DMS153 (cell line): ENCODE measurements around the gene NSUN4.
"Not testable (repeated sequence)": the region's sequence is repeated elsewhere in the genome, so short reads cannot be mapped to it uniquely, and the experiment has no call there.

Experiments used
- DNase-seq: peaks from one replicate; lab custom pipeline; 2025; lab: John Stamatoyannopoulos, UW

Gene NSUN4

DNA sequence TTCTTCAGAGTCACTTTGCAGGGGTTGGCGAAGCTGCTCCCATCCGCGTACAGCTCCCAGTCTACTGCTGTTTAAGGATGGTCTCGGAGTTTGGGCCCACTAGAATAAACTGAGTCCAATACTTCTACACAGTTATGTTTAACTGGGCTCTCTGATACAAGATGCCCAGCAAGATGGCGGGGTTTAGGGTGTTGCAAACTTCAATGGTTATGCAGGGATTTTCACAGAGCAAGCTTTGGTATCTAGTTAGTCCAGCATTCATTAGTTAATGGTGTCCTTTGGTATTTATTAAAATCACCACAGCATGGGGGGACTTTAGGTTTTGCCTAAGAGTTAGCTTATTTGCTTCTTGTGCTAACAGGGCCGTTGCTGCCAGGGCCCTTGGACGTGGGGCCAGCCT, 12.4 kb upstream of the NSUN4 start:
- not testable (repeated sequence) for DNase-seq

DNA sequence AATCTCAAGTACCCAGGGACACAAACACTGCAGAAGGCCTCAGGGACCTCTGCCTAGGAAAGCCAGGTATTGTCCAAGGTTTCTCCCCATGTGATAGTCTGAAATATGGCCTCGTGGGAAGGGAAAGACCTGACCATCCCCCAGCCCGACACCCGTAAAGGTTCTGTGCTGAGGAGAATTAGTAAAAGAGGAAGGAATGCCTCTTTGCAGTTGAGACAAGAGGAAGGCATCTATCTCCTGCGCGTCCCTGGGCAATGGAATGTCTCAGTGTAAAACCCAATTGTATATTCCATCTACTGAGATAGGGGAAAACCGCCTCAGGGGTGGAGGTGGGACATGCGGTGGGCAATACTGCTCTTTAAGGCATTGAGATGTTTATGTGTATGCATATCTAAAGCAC, 10.8 kb upstream of the NSUN4 start:
- not testable (repeated sequence) for DNase-seq

DNA sequence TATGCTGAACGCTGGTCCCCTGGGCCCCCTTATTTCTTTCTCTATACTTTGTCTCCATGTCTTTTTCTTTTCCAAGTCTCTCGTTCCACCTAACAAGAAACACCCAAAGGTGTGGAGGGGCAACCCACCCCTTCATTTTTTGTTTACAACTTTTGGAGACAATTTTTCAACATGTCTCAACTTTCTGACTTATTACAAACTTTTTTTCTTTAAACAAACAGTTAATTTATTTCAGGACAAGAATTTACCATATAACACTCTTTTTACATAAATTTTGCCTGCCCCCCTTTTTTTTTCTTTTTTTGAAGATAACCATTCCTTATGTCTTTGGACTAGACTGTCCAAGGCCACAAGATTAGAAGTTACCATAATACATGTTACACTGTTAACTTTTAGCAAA, 10.2 kb upstream of the NSUN4 start:
- DNase-seq, result not testable (repeated sequence)

- not testable (repeated sequence) for DNase-seq
Observed at GRCh38 chr1:46331786-46332540, 8.6 kb upstream of the NSUN4 start.

DNA sequence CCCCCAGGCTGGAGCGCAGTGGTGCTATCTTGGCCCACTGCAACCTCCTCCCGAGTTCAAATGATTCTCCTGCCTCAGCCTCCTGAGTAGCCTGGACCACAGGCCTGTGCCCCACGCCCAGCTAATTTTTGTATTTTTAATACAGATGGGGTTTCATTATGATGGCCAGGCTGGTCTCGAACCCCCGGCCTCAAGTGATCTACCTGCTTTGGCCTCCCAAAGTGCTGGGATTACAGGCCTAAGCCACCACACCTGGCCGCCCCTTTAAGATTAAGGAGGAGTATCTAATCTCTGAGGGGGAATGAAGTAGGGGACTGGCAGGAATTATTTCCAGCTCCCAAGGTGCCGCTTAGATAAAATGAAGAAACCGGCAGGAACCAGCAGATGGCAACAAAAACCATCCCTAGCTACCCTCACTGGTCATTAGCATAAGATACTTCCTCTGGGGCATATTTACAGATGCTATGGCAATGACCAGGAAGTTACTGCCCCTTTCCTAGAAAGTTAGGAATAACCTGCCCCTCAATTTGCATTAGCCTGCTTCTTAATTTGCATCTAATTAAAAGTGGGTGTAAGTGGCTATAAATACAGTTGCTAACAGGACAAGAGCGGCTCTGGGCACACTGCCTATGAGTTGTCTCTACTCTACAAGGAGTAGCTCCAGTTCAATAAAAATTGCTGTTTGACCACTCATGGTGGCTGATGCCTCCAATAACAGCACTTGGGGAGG, 7.1 kb upstream of the NSUN4 start:
- DNase-seq, result peak; percentile 72

DNA sequence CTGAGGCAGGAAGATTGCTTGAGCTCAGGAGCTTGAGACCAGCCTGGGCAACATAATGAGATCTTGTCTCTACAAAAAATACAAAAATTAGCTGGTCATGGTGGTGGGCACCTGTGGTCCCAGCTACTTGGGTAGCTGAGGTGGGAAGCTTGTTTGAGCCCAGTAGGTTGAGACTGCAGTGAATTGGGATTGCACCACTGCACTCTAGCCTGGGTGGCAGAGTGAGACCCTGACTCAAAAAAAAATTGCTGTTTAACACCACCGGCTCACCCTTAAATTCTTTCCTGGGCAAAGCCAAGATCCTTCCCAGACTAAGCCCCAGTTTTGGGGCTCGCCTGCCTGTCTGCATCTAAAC, 6.6 kb upstream of the NSUN4 start:
- no peak for DNase-seq

GRCh38 chr1:46335081-46335480, 5.5 kb upstream of the NSUN4 start:
- DNase-seq, result no peak

- not testable (repeated sequence) for DNase-seq
Observed at GRCh38 chr1:46337409-46337808, 3.2 kb upstream of the NSUN4 start.

DNA sequence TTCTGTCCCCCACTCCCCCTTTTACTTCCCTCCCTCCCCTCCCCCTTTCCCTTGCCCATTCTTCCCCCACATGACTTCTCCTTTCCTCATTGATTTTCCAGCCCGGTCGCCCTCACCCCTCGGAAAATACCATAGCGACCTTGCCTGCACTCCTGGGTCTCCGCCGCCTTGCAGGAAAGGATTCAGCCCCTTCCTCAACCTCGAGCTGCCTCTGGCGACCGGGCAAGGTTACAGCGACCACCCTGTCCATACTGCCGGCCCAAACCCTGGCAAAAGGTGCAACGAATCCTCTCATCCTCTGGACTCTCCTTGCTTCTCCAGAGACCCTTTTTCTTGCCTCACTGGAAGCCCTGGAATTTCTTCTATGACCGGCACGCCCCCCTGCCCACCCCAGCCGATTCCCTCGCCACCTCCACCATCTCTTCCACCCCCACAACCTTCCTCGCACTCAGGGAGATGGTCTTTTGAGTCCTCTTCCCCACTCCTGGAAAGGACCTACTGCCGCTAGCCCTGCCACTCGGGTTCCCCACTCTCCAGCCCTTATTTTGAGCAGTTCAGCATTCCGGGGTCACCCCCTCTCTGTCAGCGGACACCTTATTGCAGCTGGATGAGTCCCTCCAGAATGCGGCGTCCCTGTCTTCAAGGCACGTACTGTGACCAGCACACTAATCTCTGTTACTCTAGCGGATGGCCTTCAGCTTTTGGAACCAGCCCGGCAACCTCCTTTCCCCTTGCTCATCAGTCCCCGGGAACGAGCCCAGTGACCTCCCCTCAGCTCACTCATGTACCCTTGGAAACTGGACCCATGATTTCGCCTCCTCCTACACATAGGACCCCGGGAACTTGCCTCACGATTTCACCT, 846 bp downstream of the NSUN4 start:
- DNase-seq, result no peak

- no peak for DNase-seq
Observed at GRCh38 chr1:46342084-46342656, 1.6 kb downstream of the NSUN4 start.

- no peak for DNase-seq
Observed at GRCh38 chr1:46342677-46343350, 2.2 kb downstream of the NSUN4 start.

DNA sequence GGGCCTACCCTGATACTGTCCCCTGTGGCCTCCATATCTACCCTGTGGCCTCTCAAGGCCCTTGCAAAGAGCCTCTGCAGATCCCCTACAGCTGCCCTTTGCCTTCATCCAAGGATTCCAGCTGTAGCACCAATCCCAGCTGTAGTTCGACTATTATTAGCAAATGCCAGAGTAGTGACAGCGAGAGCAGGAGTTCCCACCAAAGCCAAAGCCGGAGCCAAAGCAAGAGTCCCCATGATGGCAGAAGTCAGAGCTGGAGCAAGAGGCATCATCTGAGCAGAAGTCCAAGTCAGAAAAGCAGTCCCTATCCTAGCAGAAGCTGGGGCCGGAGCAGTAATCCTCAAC, 2.7 kb downstream of the NSUN4 start:
- no peak for DNase-seq

GRCh38 chr1:46343705-46344104, 3.1 kb downstream of the NSUN4 start:
- DNase-seq, result no peak

DNA sequence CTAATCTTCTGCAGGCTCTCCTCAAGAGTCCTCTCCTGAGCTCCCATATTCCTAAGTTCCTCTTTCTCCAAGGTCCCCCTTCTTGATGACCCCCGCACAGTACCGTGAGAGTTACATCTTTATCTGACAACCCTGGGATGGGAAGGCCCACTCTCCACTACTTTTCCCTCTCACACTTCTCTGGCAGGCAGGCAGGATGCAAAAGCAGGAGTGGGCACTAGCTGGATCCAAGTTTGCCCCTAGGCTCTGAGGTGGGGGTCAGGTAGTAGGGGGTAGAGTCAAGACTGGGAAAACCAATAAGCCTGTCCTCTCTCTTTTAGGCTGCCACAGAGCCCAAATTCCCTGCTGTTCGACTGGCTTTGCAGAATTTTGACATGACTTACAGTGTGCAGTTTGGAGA, 3.9 kb downstream of the NSUN4 start:
- DNase-seq, result no peak

DNA sequence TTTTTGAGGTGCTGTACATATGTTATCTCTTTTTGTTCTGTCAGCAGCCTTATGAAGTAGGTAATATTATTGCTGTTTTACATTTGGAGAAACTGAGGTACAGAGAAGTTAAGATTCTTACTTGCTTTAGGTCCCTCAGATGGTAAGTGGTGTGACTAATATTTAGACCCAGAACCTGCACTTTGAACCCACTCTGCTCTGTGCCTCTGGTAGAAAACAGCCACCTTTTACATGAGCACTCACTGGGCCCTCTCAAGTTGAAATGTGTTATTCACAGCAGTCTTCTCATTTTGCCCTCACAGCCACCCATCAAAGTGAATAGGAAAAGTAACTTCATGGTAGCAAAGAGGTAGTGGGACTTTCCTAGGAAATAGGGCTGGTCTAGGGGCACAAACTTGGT, 4.7 kb downstream of the NSUN4 start:
- DNase-seq, result no peak

GRCh38 chr1:46352363-46352762, 11.8 kb downstream of the NSUN4 start:
- DNase-seq, result no peak

- DNase-seq, result not testable (repeated sequence)
Observed at GRCh38 chr1:46355920-46356319, 15.3 kb downstream of the NSUN4 start.

DNA sequence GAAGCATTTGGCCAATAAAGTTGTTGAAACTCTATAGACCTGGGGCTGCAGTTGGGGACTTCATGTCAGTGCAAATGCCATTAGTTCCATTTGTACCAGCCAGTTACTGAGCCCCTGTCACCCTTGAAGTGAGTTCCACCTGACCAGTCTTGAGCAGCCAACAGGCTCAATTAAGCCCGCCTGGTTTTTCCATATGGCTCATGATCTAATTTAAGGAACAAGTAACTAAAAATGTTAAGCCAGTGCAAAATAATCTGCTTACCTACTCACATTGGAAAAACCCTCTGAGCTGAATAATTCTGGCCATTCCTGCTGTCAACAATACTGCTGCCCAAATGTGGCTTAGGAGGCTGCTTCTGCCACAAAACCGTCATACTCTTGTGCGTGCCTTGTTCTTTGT, 21.6 kb downstream of the NSUN4 start:
- no peak for DNase-seq

DNA sequence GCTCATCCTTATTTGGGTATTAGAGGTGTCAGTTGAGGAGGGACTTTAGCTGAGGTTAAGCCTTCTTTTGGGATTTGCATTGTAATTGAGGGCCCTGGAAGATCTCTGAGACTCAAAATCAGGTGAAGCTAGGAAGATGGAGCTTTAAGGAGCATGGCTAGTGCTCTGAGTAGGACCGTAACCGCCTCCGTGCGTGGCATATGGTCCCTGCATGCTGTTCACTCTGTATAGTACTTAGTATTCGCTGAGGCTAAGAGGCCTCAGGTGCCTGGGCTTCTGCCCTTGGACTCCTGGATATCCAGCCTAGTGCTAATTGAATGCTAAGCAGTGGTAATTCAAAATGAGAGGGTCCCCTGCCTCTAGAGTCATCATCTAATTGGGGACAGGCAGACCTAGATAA, 22.5 kb downstream of the NSUN4 start:
- DNase-seq, result no peak

DNA sequence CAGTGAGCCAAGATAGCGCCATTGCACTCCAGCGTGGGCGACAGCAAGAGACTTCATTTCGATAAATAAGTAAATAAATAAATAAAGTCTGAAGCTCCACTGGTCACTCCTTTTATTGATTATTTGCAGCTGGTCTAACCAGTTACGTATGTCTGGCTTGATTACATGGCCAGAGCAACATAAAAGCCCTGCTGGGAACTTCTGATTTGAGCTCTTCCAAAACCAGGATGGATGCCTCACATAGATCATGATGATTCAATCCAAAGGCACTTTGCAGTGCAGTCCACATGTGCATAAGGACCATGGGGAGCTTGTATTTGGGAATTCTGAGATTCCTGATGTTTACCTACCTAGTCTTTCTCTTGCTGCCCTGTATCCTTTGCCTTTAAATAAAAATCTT, 24.0 kb downstream of the NSUN4 start:
- no peak for DNase-seq

DNA sequence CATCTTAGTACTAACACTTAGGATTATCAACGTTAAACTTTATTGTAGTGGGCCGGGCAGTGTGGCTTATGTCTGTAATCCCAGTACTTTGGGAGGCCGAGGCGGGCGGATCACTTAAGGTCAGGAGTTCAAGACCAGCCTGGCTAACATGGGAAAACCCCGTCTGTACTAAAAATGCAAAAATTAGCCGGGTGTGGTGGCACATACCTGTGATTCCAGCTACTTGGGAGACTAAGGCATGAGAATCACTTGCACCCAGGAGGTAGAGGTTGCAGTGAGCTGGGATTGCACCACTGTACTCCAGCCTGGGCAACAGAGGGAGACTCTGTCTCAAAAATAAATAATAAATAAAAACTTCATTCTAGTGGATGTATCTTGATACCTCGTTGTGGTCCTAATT, 25.2 kb downstream of the NSUN4 start:
- DNase-seq, result not testable (repeated sequence)

DNA sequence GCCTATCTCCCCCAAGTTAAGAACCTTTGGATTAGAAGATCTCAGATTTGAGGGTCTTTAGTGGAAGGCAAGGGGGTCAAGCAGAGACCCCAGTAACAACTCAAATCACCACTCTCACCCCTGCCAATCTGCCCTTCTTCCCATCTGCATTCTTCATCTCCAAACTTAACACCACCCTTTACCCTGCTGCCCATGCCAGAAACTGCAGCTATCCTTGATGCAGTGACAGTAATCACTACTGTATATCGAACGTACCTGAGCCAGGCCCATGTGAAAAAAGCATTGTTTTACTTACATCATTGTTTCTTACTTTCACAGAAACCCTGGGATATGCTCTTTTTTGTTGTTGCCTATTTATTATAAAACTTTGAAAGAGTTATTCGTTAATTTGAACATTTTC, 26.5 kb downstream of the NSUN4 start:
- DNase-seq, result no peak
